ENCODE data around the gene HMG20A. TPM values are rescaled to one million over a fixed set of nuclear protein-coding genes. Genes with fewer than 3 reads are reported as not detected.

Gene HMG20A
- total RNA-seq, 1 donor from 2014 or later = 35.5 TPM

GRCh38 chr15:77476995-77477394 lies 56.3 kb downstream of the HMG20A start:
- H3K4me3 Mint-ChIP-seq (ENCODE audit: unreplicated experiment) = no peak overlapping the region
- H3K27me3 Mint-ChIP-seq (ENCODE audit: low read depth) = no peaks in the 10 kb centered on the region
- TF ChIP-seq CTCF (IDR thresholded peaks at IDR 0.05) = no peak
- H3K9me3 Mint-ChIP-seq (ENCODE audit: low read depth) = no peaks in the 10 kb centered on the region
- no peak for DNase-seq (ENCODE audit: low spot score)
- peaks cover 20% of the 10 kb centered on the region for H3K36me3 Mint-ChIP-seq (ENCODE audit: low read depth)
- H3K27ac Mint-ChIP-seq (ENCODE audit: unreplicated experiment) = no peak overlapping the region
- H3K4me1 Mint-ChIP-seq (ENCODE audit: low read depth) = peaks cover 26% of the 10 kb centered on the region

DNA sequence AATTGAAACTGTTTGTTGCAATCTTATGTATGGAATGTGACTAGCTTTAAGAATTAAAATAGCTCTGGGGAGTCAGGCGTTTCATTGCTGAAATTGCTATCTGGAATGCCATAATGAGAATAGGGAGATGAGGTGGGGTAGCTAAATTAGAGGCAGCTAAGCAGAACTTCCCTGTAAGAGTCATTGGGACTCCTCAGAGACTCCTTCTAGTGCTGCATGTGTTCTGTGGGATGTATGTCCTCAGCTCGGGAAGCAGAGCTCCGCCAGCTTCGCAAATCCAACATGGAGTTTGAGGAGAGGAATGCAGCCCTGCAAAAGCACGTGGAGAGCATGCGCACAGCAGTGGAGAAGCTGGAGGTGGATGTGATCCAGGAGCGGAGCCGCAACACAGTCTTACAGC lies 57.4 kb downstream of the HMG20A start:
- no peak overlapping the region for H3K4me3 Mint-ChIP-seq (ENCODE audit: unreplicated experiment)
- H3K9me3 Mint-ChIP-seq (ENCODE audit: low read depth) = no peaks in the 10 kb centered on the region
- no peak for DNase-seq (ENCODE audit: low spot score)
- TF ChIP-seq CTCF (IDR thresholded peaks at IDR 0.05) = no peak
- no peak overlapping the region for H3K27ac Mint-ChIP-seq (ENCODE audit: unreplicated experiment)
- H3K36me3 Mint-ChIP-seq (ENCODE audit: low read depth) = peaks cover 19% of the 10 kb centered on the region
- H3K4me1 Mint-ChIP-seq (ENCODE audit: low read depth) = peaks cover 37% of the 10 kb centered on the region
- H3K27me3 Mint-ChIP-seq (ENCODE audit: low read depth) = no peaks in the 10 kb centered on the region

DNA sequence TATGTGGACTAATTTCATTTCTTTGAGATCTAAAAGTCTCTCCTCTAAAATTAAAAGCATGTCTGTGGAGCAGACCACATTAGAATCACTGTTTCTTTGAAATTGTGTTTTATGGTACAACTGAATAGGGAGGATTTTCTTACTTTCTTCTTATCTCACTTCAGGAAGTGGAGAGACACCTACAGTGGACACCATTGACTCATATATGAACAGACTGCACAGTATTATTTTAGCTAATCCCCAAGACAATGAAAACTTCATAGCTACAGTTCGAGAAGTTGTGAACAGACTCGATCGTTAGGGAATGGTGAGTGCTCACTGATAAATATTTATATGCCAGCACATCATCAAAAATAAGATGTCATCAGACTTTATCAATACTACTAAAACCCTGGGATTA lies 58.3 kb downstream of the HMG20A start:
- H3K9me3 Mint-ChIP-seq (ENCODE audit: low read depth) = no peaks in the 10 kb centered on the region
- no peak for DNase-seq (ENCODE audit: low spot score)
- H3K36me3 Mint-ChIP-seq (ENCODE audit: low read depth) = peaks cover 21% of the 10 kb centered on the region
- no peak overlapping the region for H3K27ac Mint-ChIP-seq (ENCODE audit: unreplicated experiment)
- H3K27me3 Mint-ChIP-seq (ENCODE audit: low read depth) = no peaks in the 10 kb centered on the region
- H3K4me1 Mint-ChIP-seq (ENCODE audit: low read depth) = peaks cover 38% of the 10 kb centered on the region
- TF ChIP-seq CTCF (IDR thresholded peaks at IDR 0.05) = no peak
- no peak overlapping the region for H3K4me3 Mint-ChIP-seq (ENCODE audit: unreplicated experiment)

- H3K27ac Mint-ChIP-seq (ENCODE audit: unreplicated experiment) = no peak overlapping the region
- peaks cover 31% of the 10 kb centered on the region for H3K36me3 Mint-ChIP-seq (ENCODE audit: low read depth)
- no peaks in the 10 kb centered on the region for H3K9me3 Mint-ChIP-seq (ENCODE audit: low read depth)
- TF ChIP-seq CTCF (IDR thresholded peaks at IDR 0.05) = no peak
- no peaks in the 10 kb centered on the region for H3K27me3 Mint-ChIP-seq (ENCODE audit: low read depth)
- no peak for DNase-seq (ENCODE audit: low spot score)
- peaks cover 32% of the 10 kb centered on the region for H3K4me1 Mint-ChIP-seq (ENCODE audit: low read depth)
- no peak overlapping the region for H3K4me3 Mint-ChIP-seq (ENCODE audit: unreplicated experiment)
Observed at GRCh38 chr15:77480859-77481633, 60.4 kb downstream of the HMG20A start.

- Mint-ChIP-seq H3K4me1 (ENCODE audit: low read depth) (peaks cover 32% of the 10 kb centered on the region), H3K9me3 (ENCODE audit: low read depth) (no peaks in the 10 kb centered on the region), H3K4me3 (ENCODE audit: unreplicated experiment) (no peak overlapping the region), H3K36me3 (ENCODE audit: low read depth) (peaks cover 31% of the 10 kb centered on the region), H3K27ac (ENCODE audit: unreplicated experiment) (peak overlapping the region; percentile 61), H3K27me3 (ENCODE audit: low read depth) (no peaks in the 10 kb centered on the region)
- no peak for TF ChIP-seq CTCF (IDR thresholded peaks at IDR 0.05)
- DNase-seq (ENCODE audit: low spot score) = no peak
Observed at GRCh38 chr15:77481670-77482069, 61.0 kb downstream of the HMG20A start.
